Caco-2 (cell line): Measurements from ENCODE around the gene CACNG4. TPM values are rescaled to one million over a fixed set of nuclear protein-coding genes. Genes with fewer than 3 reads are reported as not detected.

Source experiments
- BruUV-seq: library from RNA; stranded (reverse); fragments of 400-500 nt; replicated peaks from 2 replicates; lab custom pipeline; 2021; lab: Mats Ljungman, UMichigan
- CTCF ChIA-PET: fragments of 300-600 bp; sonication (Branson Sonifier 250); formaldehyde crosslinking; loops from one replicate; lab custom pipeline; 2022; ENCODE audit warnings: antibody characterized with exemption; lab: Charles Lee
- POLR2A ChIA-PET: fragments of 300-600 bp; sonication (Branson Sonifier 250); formaldehyde crosslinking; loops from one replicate; lab custom pipeline; 2022; ENCODE audit warnings: antibody characterized with exemption; lab: Charles Lee
- DNase-seq, 2 experiments: peaks; one replicate each; pipeline versions ENCODE4 v3.0.0 to v3.0.0-alpha.2; 2020 to 2022
- H3K27me3 ChIP-seq: replicated peaks from 2 replicates; pipeline ENCODE4 v1.6.0; 2011; ENCODE audit warnings: low read length; ENCODE audit not compliant: control insufficient read depth, insufficient read depth
- H3K36me3 ChIP-seq: 2 replicates; pipeline ENCODE4 v1.5.1; 2011; ENCODE audit warnings: low read length; ENCODE audit not compliant: control insufficient read depth, insufficient read depth
- H3K4me1 ChIP-seq: fragments of 250-450 bp; sonication (Bioruptor Pico); 2 replicates; pipeline ENCODE4 v1.5.1; 2020; ENCODE audit warnings: mild to moderate bottlenecking
- H3K4me3 ChIP-seq: 2 replicates; pipeline ENCODE4 v1.5.1; 2011; ENCODE audit warnings: low read depth, mild to moderate bottlenecking, control low read depth, low read length
- H3K9me3 ChIP-seq: fragments of 250-450 bp; sonication (Bioruptor Pico); 2 replicates; pipeline ENCODE4 v1.5.1; 2020; ENCODE audit warnings: mild to moderate bottlenecking, moderate library complexity
- H3K27ac Mint-ChIP-seq: one replicate; pipeline ENCODE4 v1.8.0; 2022; ENCODE audit warnings: mixed read lengths; ENCODE audit not compliant: unreplicated experiment
- H3K27me3 Mint-ChIP-seq: one replicate; pipeline ENCODE4 v1.8.0; 2022; ENCODE audit warnings: mixed read lengths; ENCODE audit not compliant: insufficient read depth, unreplicated experiment
- H3K36me3 Mint-ChIP-seq: one replicate; pipeline ENCODE4 v1.8.0; 2022; ENCODE audit warnings: mild to moderate bottlenecking, mixed read lengths; ENCODE audit not compliant: insufficient read depth, unreplicated experiment
- H3K4me1 Mint-ChIP-seq: one replicate; pipeline ENCODE4 v1.8.0; 2022; ENCODE audit warnings: low read depth, mixed read lengths; ENCODE audit not compliant: unreplicated experiment
- H3K4me3 Mint-ChIP-seq: one replicate; pipeline ENCODE4 v1.8.0; 2022; ENCODE audit warnings: mild to moderate bottlenecking, moderate library complexity, mixed read lengths; ENCODE audit not compliant: unreplicated experiment
- H3K9me3 Mint-ChIP-seq: one replicate; pipeline ENCODE4 v1.8.0; 2022; ENCODE audit warnings: mixed read lengths; ENCODE audit not compliant: unreplicated experiment
- CTCF ChIP-seq, 2 experiments: fragments of 200-600 bp in 1 of 2; IDR thresholded peaks; 1 replicate in 1 of 2; 2 replicates in 1 of 2; pipeline versions ENCODE4 v1.5.1 to v1.8.0; 2011 to 2022; ENCODE audit warnings: antibody characterized with exemption in 1 of 2, control low read depth in 1 of 2, inconsistent platforms in 1 of 2, low read depth in 1 of 2, low read length in 1 of 2, mild to moderate bottlenecking in 1 of 2, moderate library complexity in 1 of 2; ENCODE audit not compliant: insufficient read depth in 1 of 2, severe bottlenecking in 1 of 2, unreplicated experiment in 1 of 2
- intact Hi-C: fragments of 100-400 bp; cut with micrococcal nuclease; formaldehyde crosslinking; loops from one replicate; pipeline ENCODE4 v1.10.0; 2022; ENCODE audit not compliant: unreplicated experiment
- total RNA-seq: library from RNA; stranded (reverse); gene quantifications from 2 replicates; pipeline ENCODE4 v1.2.3, GENCODE V29; 2022

CACNG4 gene
- total RNA-seq, 1 experiment from 2014 or later = 12.8 TPM

GRCh38 chr17:67072885-67073284 lies 108.4 kb downstream of the CACNG4 start:
- CTCF ChIA-PET = no interaction called here
- Mint-ChIP-seq H3K36me3 (peaks cover 32% of the 10 kb centered on the region), H3K27ac (no peak overlapping the region), H3K27me3 (no peaks in the 10 kb centered on the region), H3K9me3 (no peaks in the 10 kb centered on the region), H3K4me3 (no peak overlapping the region), H3K4me1 (peaks cover 15% of the 10 kb centered on the region)
- BruUV-seq = no TSS peak
- H3K27me3 ChIP-seq = no peaks in the 10 kb centered on the region
- TF ChIP-seq CTCF (IDR thresholded peaks at IDR 0.05; ENCODE audit: insufficient read depth in 1 of 2, low read depth in 1 of 2, low read length in 1 of 2, severe bottlenecking in 1 of 2, unreplicated experiment in 1 of 2) = no peak
- DNase-seq = no peak
- intact Hi-C loops = no loop called here
- no peaks in the 10 kb centered on the region for H3K9me3 ChIP-seq
- H3K4me1 ChIP-seq = peaks cover 25% of the 10 kb centered on the region
- no peaks in the 10 kb centered on the region for H3K36me3 ChIP-seq
- POLR2A ChIA-PET = no interaction called here
- no peak overlapping the region for H3K4me3 ChIP-seq

GRCh38 chr17:67074781-67075180 lies 110.3 kb downstream of the CACNG4 start:
- Histone ChIP-seq H3K4me3 (no peak overlapping the region), H3K36me3 (peaks cover 2% of the 10 kb centered on the region; the same call in 1 of the 2 replicates), H3K9me3 (no peaks in the 10 kb centered on the region), H3K4me1 (peaks cover 25% of the 10 kb centered on the region), H3K27me3 (no peaks in the 10 kb centered on the region)
- CTCF ChIA-PET = no interaction called here
- BruUV-seq = no TSS peak
- DNase-seq = no peak
- POLR2A ChIA-PET = no interaction called here
- intact Hi-C loops = no loop called here
- no peaks in the 10 kb centered on the region for H3K27me3 Mint-ChIP-seq
- no peaks in the 10 kb centered on the region for H3K9me3 Mint-ChIP-seq
- H3K27ac Mint-ChIP-seq = no peak overlapping the region
- no peak for TF ChIP-seq CTCF (IDR thresholded peaks at IDR 0.05; ENCODE audit: insufficient read depth in 1 of 2, low read depth in 1 of 2, low read length in 1 of 2, severe bottlenecking in 1 of 2, unreplicated experiment in 1 of 2)
- peaks cover 15% of the 10 kb centered on the region for H3K4me1 Mint-ChIP-seq
- peaks cover 37% of the 10 kb centered on the region for H3K36me3 Mint-ChIP-seq
- H3K4me3 Mint-ChIP-seq = no peak overlapping the region

- Mint-ChIP-seq H3K9me3 (no peaks in the 10 kb centered on the region), H3K27me3 (no peaks in the 10 kb centered on the region), H3K27ac (peak overlapping the region; percentile 26), H3K4me1 (peaks cover 23% of the 10 kb centered on the region), H3K4me3 (peak overlapping the region; percentile 54), H3K36me3 (peaks cover 32% of the 10 kb centered on the region)
- no peak overlapping the region for H3K4me3 ChIP-seq
- DNase-seq = peak; percentile 62 to 67
- H3K4me1 ChIP-seq = peaks cover 25% of the 10 kb centered on the region
- H3K36me3 ChIP-seq = peaks cover 2% of the 10 kb centered on the region; the same call in 1 of the 2 replicates
- no peaks in the 10 kb centered on the region for H3K9me3 ChIP-seq
- ChIA-PET POLR2A (no interaction called here), CTCF (interaction anchor here (0.6 to 0.7 kb wide), 2 partner anchors 172 to 1834 kb away, joined by 3 read pairs; no protein-coding TSS in a partner anchor)
- intact Hi-C loops = no loop called here
- no peaks in the 10 kb centered on the region for H3K27me3 ChIP-seq
- BruUV-seq = no TSS peak
- TF ChIP-seq CTCF (IDR thresholded peaks at IDR 0.05; ENCODE audit: insufficient read depth in 1 of 2, low read depth in 1 of 2, low read length in 1 of 2, severe bottlenecking in 1 of 2, unreplicated experiment in 1 of 2) = no peak
Observed at GRCh38 chr17:67076290-67076689, 111.8 kb downstream of the CACNG4 start.
